ENCODE data around the gene PCBP1. TPM values are rescaled to one million over a fixed set of nuclear protein-coding genes. Genes with fewer than 3 reads are reported as not detected.
"Not testable (repeated sequence)": the region's sequence is repeated elsewhere in the genome, so short reads cannot be mapped to it uniquely, and the experiment has no call there.

The PCBP1 gene
- total RNA-seq, 1 experiment from 2014 or later: 37.9 TPM

- in situ Hi-C loops (cut with HindIII; ENCODE audit: low pct_unique_long_range_greater_than_20kb, low sequenced_read_pairs): no loop called here
- no peak for DNase-seq (ENCODE audit: low read depth, low spot score)
Observed at GRCh38 chr2:70133491-70134322, 46.4 kb downstream of the PCBP1 start.

- in situ Hi-C loops (cut with HindIII; ENCODE audit: low pct_unique_long_range_greater_than_20kb, low sequenced_read_pairs); DNase-seq (ENCODE audit: low read depth, low spot score): not testable (repeated sequence)
Observed at GRCh38 chr2:70134323-70134983, 47.2 kb downstream of the PCBP1 start.

Small RNAs within 50 kb of the gene (small RNA-seq; reads per million reads assigned to genes)
- gene RN7SL470P: 0 reads per million in 2 experiments

Other genes with a start within 250 kb of the PCBP1 start
- 65.8 and 70.1 TPM in 2 replicates for gene SNRNP27, start 193.5 kb upstream of the PCBP1 start, total RNA-seq (2014; rRNA removed; shearing (Covaris generic))
- gene MXD1, start 172.4 kb upstream of the PCBP1 start, total RNA-seq (2014; rRNA removed; shearing (Covaris generic)): 3.8 and 4.0 TPM in 2 replicates
- 0.05 TPM in 1 of 2 replicates, not detected in the other for gene ASPRV1, start 125.8 kb upstream of the PCBP1 start, total RNA-seq (2014; rRNA removed; shearing (Covaris generic))
- 24.3 and 27.3 TPM in 2 replicates for gene C2orf42, start 103.5 kb downstream of the PCBP1 start, total RNA-seq (2014; rRNA removed; shearing (Covaris generic))
- gene TIA1, start 161.2 kb downstream of the PCBP1 start, total RNA-seq (2014; rRNA removed; shearing (Covaris generic)): 66.5 and 78.0 TPM in 2 replicates
- gene PCYOX1, start 170.7 kb downstream of the PCBP1 start, total RNA-seq (2014; rRNA removed; shearing (Covaris generic)): 52.5 and 57.3 TPM in 2 replicates
- gene SNRPG, start 206.3 kb downstream of the PCBP1 start, total RNA-seq (2014; rRNA removed; shearing (Covaris generic)): 321 and 347 TPM in 2 replicates
- gene FAM136A, start 214.6 kb downstream of the PCBP1 start, total RNA-seq (2014; rRNA removed; shearing (Covaris generic)): 60.0 and 64.0 TPM in 2 replicates